ENCODE data around the gene ATG2A.

ATG2A gene

GRCh38 chr11:64902102-64902900 lies 14.7 kb downstream of the ATG2A start:
- DNase-seq (ENCODE audit: low read depth in 2 of 2): no peak

DNA sequence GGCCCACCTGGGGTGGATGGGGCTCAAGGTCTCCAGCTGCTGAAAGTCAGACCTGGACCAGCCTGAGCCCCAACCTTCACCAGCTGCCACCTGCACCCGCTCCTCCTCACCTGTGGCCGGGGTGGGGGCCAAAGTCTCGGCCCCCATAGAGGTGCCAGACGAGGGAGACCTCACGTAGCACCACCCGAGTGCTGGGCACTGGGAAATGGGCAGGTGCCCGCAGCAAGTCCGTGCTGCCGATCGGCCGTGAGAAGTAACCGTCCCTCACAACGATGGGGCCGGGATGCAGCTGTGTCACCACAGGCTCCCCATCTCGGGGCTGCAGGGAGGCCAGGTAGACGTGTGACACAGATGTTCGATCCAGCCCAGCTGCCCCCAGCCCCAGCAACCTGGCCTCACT lies 16.2 kb downstream of the ATG2A start:
- no peak for DNase-seq (ENCODE audit: low read depth in 2 of 2)

GRCh38 chr11:64900263-64900678 lies 16.7 kb downstream of the ATG2A start:
- peak; percentile 49 to 61 for DNase-seq (ENCODE audit: low read depth in 2 of 2)

GRCh38 chr11:64898541-64898940 lies 18.5 kb downstream of the ATG2A start:
- no peak for DNase-seq (ENCODE audit: low read depth in 2 of 2)

- no peak for DNase-seq (ENCODE audit: low read depth in 2 of 2)
These were observed 18.9 kb downstream of the ATG2A start for GRCh38 chr11:64898076-64898445.

- no peak for DNase-seq (ENCODE audit: low read depth in 2 of 2)
These were observed 19.5 kb downstream of the ATG2A start for GRCh38 chr11:64897381-64898075.

GRCh38 chr11:64896448-64897022 lies 20.5 kb downstream of the ATG2A start:
- DNase-seq (ENCODE audit: low read depth in 2 of 2): no peak

DNA sequence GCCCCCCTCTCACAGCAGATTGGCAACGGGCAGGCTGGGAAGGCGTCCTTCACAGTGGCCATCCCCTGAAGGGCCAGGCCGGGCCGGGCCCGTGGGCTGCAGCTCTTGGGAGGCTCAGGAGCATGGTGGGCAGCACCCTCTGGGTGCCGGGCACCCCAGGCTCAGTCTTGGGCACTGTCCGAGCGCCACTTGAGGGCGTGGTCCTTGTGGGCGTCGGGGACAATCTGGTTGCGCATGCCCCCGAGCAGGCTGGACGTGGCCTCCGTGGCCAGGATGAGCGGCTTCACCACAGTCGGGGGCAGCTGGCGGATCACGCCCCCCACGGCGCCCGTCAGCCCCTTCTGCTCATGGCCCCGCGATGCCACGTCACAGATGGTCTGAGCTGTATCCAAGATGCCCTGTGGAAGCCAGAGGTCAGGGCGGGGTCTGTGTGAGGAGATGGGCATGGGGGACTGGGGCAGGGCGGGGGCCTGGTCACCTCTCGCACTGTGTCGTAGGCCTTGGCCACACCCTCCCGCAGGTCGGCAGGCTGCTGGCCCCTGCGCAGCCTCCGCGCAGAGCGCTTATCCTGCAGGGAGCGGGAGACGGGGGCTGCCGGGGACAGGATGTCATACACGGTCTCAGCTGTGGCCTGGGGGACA lies 22.1 kb downstream of the ATG2A start:
- DNase-seq (ENCODE audit: low read depth in 2 of 2): no peak

GRCh38 chr11:64894070-64894811 lies 22.8 kb downstream of the ATG2A start:
- DNase-seq (ENCODE audit: low read depth in 2 of 2): peak; percentile 79

DNA sequence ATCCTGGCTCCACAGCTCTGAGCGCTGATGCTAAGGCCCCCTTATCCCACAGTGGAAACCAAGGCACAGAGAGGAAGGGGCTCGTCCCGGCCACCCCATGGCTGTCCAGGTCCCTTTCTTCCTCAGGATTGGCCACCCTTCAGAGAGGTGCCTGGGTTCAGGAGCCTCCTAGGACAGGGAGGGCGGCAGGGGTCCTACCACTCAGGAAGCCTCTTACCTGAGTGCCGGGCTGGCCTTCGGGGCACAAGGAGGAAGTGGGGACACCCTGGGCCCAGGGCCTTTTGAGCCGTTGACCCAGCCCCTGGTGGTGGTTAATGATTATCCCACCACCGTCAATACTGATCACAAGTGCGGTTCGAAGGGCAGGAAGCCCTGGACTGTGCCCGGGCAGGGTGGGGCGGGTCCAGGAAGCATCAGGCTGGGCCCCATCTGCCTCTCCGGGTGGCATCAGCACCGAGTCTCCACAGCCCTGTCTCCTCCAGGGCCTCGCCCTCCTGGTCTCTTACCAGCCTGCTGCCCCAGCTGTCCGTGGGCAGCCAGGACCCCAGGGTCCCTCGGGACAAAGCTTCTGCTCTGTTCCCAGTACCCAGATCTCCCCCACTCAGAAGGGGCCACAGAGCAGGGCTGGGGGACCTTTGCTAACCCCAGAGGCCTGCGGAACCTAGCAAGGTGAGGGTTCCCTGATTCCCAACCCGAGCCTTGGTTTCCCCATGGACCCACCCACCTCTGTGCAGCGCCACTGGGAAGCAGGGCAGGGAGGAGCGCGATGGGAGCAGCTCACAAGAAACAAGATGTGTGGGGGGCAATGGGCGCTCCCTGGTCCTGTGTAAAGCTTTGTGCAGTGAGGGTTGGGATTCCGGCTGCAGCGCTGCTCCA lies 23.6 kb downstream of the ATG2A start:
- no peak for DNase-seq (ENCODE audit: low read depth in 2 of 2)

- DNase-seq (ENCODE audit: low read depth in 2 of 2): no peak
These were observed 24.2 kb downstream of the ATG2A start for GRCh38 chr11:64892838-64893193.

- DNase-seq (ENCODE audit: low read depth in 2 of 2): no peak
These were observed 24.6 kb downstream of the ATG2A start for GRCh38 chr11:64892411-64892831.

GRCh38 chr11:64891880-64892279 lies 25.1 kb downstream of the ATG2A start:
- DNase-seq (ENCODE audit: low read depth in 2 of 2): no peak

GRCh38 chr11:64891215-64891848 lies 25.7 kb downstream of the ATG2A start:
- DNase-seq (ENCODE audit: low read depth in 2 of 2): no peak

DNA sequence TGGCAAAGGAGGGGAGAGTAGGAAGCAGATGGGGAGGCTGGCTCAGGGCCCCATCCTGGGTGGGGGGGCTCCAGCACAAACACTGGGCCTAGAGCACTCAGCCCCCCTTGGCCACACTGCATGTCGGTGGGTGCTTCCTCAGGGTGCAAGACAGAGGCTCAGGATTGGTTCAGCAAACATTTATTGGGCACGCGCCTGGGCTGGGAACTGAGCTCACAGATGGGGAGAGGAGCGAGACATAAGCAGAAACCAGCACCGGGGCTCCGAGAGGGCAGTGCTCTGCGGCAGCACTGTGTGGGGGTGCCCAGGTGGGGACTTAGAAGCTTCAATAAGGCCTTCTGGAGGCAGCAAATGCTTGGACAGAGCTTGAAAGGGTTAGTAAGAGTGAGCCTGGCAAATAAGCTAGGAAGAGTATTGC lies 26.5 kb downstream of the ATG2A start:
- no peak for DNase-seq (ENCODE audit: low read depth in 2 of 2)

DNA sequence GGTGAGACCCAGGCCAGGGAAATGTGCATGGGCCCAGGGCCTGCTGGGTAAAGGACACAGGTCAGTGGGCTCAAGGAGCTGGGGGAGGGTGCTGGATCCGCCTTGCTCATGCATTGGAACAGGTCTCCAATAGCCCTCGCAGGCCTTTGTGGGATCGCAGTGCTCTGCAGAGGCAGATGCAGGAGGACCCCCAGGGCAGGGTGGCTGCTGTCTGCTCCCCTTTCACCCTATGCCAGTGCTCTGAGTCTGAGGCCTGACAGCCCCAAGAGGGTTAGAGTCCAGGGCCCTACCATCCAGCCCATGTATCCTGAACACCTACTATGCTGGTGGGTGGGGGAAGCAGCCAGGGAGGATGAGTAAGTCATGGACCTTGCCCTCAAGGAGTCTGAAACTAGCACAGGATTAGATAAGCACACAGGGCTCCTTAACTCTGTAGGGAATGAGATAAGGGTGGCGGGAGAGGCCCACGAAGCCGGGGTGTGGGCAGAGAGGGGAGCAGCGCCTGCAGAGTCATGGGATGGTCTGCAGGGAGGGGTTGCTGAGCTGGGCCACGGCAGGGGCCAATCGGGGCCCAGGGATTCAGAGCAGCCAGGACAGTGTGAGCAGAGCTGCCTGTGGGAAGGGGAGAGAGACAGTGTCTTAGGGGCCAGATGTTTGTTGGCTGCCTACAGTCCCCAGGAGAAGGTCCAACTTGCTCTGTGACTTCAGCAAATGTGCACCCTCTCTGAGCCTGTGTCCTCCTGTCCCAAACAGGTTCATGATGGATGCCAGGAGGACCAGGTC lies 28.1 kb downstream of the ATG2A start:
- DNase-seq (ENCODE audit: low read depth in 2 of 2): no peak

- DNase-seq (ENCODE audit: low read depth in 2 of 2): no peak
These were observed 28.6 kb downstream of the ATG2A start for GRCh38 chr11:64888406-64888728.

DNA sequence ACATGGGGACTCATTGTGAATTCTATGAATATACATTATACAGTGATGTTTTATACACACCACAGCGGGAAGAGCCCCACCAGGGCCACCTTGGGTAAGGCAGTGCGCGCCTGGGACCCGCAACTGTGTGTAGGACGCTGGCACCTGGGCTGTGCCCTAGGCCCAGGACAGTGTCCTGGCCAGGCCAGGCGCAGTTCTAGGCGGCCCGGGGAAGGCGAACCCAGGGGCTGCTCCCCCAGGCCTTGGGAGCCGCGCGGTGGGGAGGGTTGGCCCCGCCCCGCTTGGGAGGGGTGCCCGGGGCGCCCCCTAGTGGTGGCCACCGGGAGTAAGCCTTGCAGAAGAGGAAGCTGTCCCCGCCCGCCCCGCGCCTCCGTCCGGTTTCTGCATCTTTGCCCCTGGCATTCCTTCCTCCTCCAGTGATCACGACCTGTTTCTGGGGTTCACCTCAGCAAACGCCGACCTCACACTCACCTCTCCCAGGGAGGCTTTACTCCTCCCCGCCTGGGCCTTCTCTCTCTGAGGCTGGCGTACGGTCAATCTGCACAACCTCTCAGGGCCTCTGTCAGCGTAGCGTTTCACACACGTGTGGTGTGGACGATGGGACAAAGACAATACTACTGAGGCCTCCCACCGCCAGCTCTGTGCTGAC lies 29.1 kb downstream of the ATG2A start:
- peak; percentile 51 to 72 for DNase-seq (ENCODE audit: low read depth in 2 of 2)

DNA sequence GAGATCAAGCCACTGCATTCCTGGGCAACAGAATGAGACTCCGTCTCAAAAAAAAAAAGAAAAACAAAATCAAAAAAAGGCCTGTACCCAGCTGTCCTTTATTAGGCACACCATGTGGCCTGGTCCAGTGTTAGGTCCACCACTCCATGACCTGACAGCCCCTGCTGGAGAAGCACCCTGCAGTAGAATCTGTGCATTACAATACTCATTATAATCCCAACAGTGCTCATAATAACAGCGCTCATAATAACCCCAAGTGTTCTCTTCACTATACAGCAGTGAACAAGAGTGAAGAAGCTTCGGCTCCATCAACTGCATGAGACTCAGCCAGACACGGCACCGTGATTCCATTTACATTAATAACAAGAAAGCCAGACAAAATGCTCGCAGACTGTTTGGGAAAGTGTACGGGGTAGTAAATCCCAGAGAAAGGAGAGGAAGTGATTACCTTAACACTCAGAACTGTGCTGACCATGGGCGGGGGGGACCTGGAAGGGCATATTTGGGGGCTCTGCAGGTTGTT lies 29.7 kb downstream of the ATG2A start:
- no peak for DNase-seq (ENCODE audit: low read depth in 2 of 2)

Data from stimulated activated CD8-positive, alpha-beta memory T cell treated with anti-CD3 and anti-CD28 coated beads, Interleukin-7, amount 100 ng/mL, for 4 hours (primary cell).